Right kidney (tissue), 1 donor: ENCODE data around the gene BNIP5.

Experiments used
- DNase-seq: peaks from one replicate; pipeline ENCODE4 v3.0.0-alpha.2; 2016

Gene BNIP5

GRCh38 chr6:36266913-36267644 lies 69.6 kb downstream of the BNIP5 start:
- DNase-seq, result no peak
